NCI-H1417 (cell line): ENCODE measurements around the gene VKORC1L1.
"Not testable (repeated sequence)": the region's sequence is repeated elsewhere in the genome, so short reads cannot be mapped to it uniquely, and the experiment has no call there.

Experiments used
- DNase-seq, 3 experiments: peaks; one replicate each; lab custom pipeline; 2025; lab: John Stamatoyannopoulos, UW

Gene VKORC1L1

GRCh38 chr7:65872776-65873581, at the start of gene VKORC1L1:
Gene VKORC1L1 (plus strand): TSS chr7:65873074. CDS start chr7:65873372, 298 bp downstream.
- peak; percentile 95 to 96 (median 96) for DNase-seq

- no peak for DNase-seq
Measured at GRCh38 chr7:65827366-65827765, 45.5 kb upstream of the VKORC1L1 start.

- no peak for DNase-seq
Measured at GRCh38 chr7:65832281-65832680, 40.6 kb upstream of the VKORC1L1 start.

GRCh38 chr7:65836684-65837083, 36.2 kb upstream of the VKORC1L1 start:
- not testable (repeated sequence) for DNase-seq

GRCh38 chr7:65837541-65837956, 35.3 kb upstream of the VKORC1L1 start:
- peak in 1 of 3 experiments; percentile 7 for DNase-seq

GRCh38 chr7:65839846-65840245, 33.0 kb upstream of the VKORC1L1 start:
- no peak for DNase-seq

GRCh38 chr7:65840446-65840845, 32.4 kb upstream of the VKORC1L1 start:
- DNase-seq, result no peak

- not testable (repeated sequence) for DNase-seq
Measured at GRCh38 chr7:65843616-65844015, 29.3 kb upstream of the VKORC1L1 start.

GRCh38 chr7:65846008-65846570, 26.8 kb upstream of the VKORC1L1 start:
- DNase-seq, result no peak

GRCh38 chr7:65853426-65853825, 19.4 kb upstream of the VKORC1L1 start:
- DNase-seq, result not testable (repeated sequence)

- DNase-seq, result not testable (repeated sequence)
Measured at GRCh38 chr7:65853892-65854291, 19.0 kb upstream of the VKORC1L1 start.

- DNase-seq, result not testable (repeated sequence)
Measured at GRCh38 chr7:65857321-65857894, 15.5 kb upstream of the VKORC1L1 start.

- not testable (repeated sequence) for DNase-seq
Measured at GRCh38 chr7:65858660-65859059, 14.2 kb upstream of the VKORC1L1 start.

- DNase-seq, result not testable (repeated sequence)
Measured at GRCh38 chr7:65866244-65866643, 6.6 kb upstream of the VKORC1L1 start.

GRCh38 chr7:65867681-65868080, 5.2 kb upstream of the VKORC1L1 start:
- not testable (repeated sequence) for DNase-seq

GRCh38 chr7:65869312-65869711, 3.6 kb upstream of the VKORC1L1 start:
- DNase-seq, result not testable (repeated sequence)

GRCh38 chr7:65871451-65871850, 1.4 kb upstream of the VKORC1L1 start:
- not testable (repeated sequence) for DNase-seq

GRCh38 chr7:65873582-65874193, 814 bp downstream of the VKORC1L1 start:
- DNase-seq, result peak; percentile 27 to 60 (median 56)

GRCh38 chr7:65875715-65876114, 2.8 kb downstream of the VKORC1L1 start:
- not testable (repeated sequence) for DNase-seq

- not testable (repeated sequence) for DNase-seq
Measured at GRCh38 chr7:65879292-65880153, 6.6 kb downstream of the VKORC1L1 start.

GRCh38 chr7:65880242-65880641, 7.4 kb downstream of the VKORC1L1 start:
- not testable (repeated sequence) for DNase-seq
